Upper lobe of left lung (tissue), 4 donors: ENCODE measurements around the gene CPN1.

Experiments
- POLR2A ChIP-seq, 4 donors: fragments of 450-650 bp; IDR thresholded peaks; one replicate each; pipeline ENCODE4 v1.5.1; 2016 to 2017; ENCODE audit warnings: antibody characterized with exemption in 4 of 4, mild to moderate bottlenecking in 2 of 4
- POLR2AphosphoS5 ChIP-seq, 2 donors: sonication (generic); formaldehyde crosslinking; IDR thresholded peaks; one replicate each; pipeline ENCODE4 v1.5.1; 2017; ENCODE audit warnings: antibody characterized with exemption in 2 of 2
- TF ChIP-seq, protein P1 (sequence below), 6 experiments: fragments of 450-650 bp in 4 of 6; fragments of 200-600 bp in 2 of 6; sonication (generic) in 2 of 6; IDR thresholded peaks; one replicate each; pipeline ENCODE4 v1.5.1; 2016 to 2019; ENCODE audit warnings: antibody characterized with exemption in 6 of 6

DNA sequence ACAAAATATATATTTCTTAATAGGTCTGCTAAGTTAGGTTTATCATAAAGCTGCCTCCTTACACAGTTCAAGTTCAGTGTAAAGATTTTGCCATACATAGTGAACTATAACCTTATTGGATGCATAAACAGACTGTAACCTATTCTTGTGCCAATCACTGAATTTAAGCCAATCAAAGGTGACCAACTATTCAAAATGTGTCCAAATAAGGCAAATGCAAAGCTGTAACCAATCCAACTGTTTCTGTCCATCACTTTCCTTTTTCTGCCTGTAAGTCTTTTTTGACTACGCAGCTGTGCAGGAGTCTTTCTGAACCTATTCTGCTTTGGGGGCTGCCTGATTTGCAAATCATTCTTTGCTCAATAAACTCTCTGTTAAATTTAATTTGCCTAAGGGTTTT is 60.3 kb downstream of the CPN1 start:
- TF ChIP-seq, protein P1, sequence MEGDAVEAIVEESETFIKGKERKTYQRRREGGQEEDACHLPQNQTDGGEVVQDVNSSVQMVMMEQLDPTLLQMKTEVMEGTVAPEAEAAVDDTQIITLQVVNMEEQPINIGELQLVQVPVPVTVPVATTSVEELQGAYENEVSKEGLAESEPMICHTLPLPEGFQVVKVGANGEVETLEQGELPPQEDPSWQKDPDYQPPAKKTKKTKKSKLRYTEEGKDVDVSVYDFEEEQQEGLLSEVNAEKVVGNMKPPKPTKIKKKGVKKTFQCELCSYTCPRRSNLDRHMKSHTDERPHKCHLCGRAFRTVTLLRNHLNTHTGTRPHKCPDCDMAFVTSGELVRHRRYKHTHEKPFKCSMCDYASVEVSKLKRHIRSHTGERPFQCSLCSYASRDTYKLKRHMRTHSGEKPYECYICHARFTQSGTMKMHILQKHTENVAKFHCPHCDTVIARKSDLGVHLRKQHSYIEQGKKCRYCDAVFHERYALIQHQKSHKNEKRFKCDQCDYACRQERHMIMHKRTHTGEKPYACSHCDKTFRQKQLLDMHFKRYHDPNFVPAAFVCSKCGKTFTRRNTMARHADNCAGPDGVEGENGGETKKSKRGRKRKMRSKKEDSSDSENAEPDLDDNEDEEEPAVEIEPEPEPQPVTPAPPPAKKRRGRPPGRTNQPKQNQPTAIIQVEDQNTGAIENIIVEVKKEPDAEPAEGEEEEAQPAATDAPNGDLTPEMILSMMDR (IDR thresholded peaks at IDR 0.05) = no peak
- TF ChIP-seq POLR2AphosphoS5 (IDR thresholded peaks at IDR 0.05) (no peak), POLR2A (IDR thresholded peaks at IDR 0.05) (no peak)
